Pancreas (tissue), 10 donors: ENCODE data around the gene APH1A. TPM values are rescaled to one million over a fixed set of nuclear protein-coding genes. Genes with fewer than 3 reads are reported as not detected.
"Not testable (repeated sequence)": the region's sequence is repeated elsewhere in the genome, so short reads cannot be mapped to it uniquely, and the experiment has no call there.

ENCODE experiments used
- ATAC-seq, 4 donors: fragments of 200-7000 bp; cut with Tn5 transposase; one replicate each; pipeline versions ENCODE4 v1.8.0 to v1.9.1; 2020; ENCODE audit warnings: mild to moderate bottlenecking in 4 of 4, moderate library complexity in 4 of 4
- DNase-seq, 6 donors: peaks; one replicate each; pipeline ENCODE4 v3.0.0-alpha.2; 2020
- FAIRE-seq: peaks from 2 replicates; lab custom pipeline; 2012; peaks lifted over from hg19 to GRCh38; lab: Jason Lieb, UNC
- H3K27ac ChIP-seq, 4 donors: fragments of 200-600 bp; sonication (generic); 1 replicate in 3 of 4; 2 replicates in 1 of 4; pipeline versions ENCODE4 v1.5.0 to v1.8.0; 2020
- H3K27me3 ChIP-seq, 4 donors: fragments of 200-600 bp; one replicate each; pipeline ENCODE4 v1.8.0; 2021
- H3K36me3 ChIP-seq, 3 donors: fragments of 200-600 bp; sonication (generic) in 1 of 3; one replicate each; pipeline versions ENCODE4 v1.5.0 to v1.8.0; 2020 to 2021
- H3K4me1 ChIP-seq, 3 donors: fragments of 200-600 bp; one replicate each; pipeline ENCODE4 v1.8.0; 2021
- H3K4me3 ChIP-seq, 4 donors: fragments of 200-600 bp; sonication (generic) in 2 of 4; one replicate each; pipeline versions ENCODE4 v1.5.0 to v1.8.0; 2020 to 2021
- H3K9me3 ChIP-seq, 4 donors: fragments of 200-600 bp; one replicate each; pipeline ENCODE4 v1.8.0; 2021
- WGBS, 2 donors: extraction: QIAGEN DNeasy Blood & Tissue Kit; methylation state at CpG; one replicate each; pipeline ENCODE4 v1.1.7; 2013; 5-methylcytosine and 5-hydroxymethylcytosine counted together
- intact Hi-C, 3 donors: fragments of 100-400 bp; cut with DNase I; formaldehyde crosslinking; loops; one replicate each; pipeline versions ENCODE4 v1.11.1 to v1.14.2; 2022
- polyA plus RNA-seq, 2 donors: library from polyadenylated mRNA; stranded (reverse); fragments of 200-250 nt; gene quantifications; one replicate each; pipeline ENCODE4 v1.2.3, GENCODE V29; 2013
- total RNA-seq, 6 donors: library from RNA; stranded (reverse); fragmentation: NEBNext Ultra II Directional in 4 of 6; extraction: Animal tissue kit (Norgen Biotek cat#: 25700) in 4 of 6; gene quantifications; one replicate each; pipeline versions ENCODE4 v1.2.1 to v1.2.4, GENCODE V29; 2021 to 2023
- TF ChIP-seq, protein P1 (sequence below), 4 donors: fragments of 200-600 bp; sonication (generic) in 3 of 4; IDR thresholded peaks; one replicate each; pipeline versions ENCODE4 v1.5.0 to v1.8.0; 2021; ENCODE audit warnings: antibody characterized with exemption in 4 of 4
- donor health status: healthy with polysubstance abuse.
- donor health status: DM: no; HTN: no; CAD: no; lungs with moderate emphysema.
- donor health status: DM: no; HTN: no; CAD: no.
- donor health status: control.
- donor health status: control.
- donor health status: Bipolar disorder and iron deficiency.
- donor health status: DM: yes; HTN: yes; CAD: no.
- donor health status: DM: no; HTN: no; CAD: no.
- donor health status: DM: no; HTN: no; CAD: no.
- donor health status: DM: yes; HTN: yes; CAD: no.

APH1A gene
- total and polyA plus RNA-seq, 8 donors, result 43.8 to 78.0 (median 58.3) TPM

DNA sequence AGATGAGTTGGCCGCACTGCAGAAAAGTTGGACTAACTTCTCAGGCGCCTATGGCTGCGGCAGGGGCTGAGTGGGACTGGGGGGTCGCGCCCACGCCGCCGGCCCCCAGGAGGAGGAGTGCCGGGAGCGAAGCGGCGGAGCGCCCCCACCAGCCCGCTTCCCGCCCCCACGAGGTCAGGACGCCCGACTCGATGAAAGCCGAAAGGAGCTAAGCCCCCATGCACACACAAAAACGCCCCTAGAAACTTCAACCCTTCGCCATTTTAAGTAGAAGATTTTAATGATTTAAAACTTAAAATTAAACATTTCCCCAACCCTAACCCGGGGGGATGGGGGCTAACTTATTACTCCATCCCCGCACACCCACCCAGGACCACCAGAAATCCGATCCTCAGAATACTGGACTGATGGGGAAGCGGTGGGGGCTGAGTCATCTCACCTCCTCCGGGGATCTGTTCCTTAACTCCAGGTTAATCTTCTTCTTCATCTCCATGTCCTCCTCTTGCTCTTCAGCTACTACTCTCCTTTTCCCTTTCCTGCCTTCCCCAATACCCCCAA is 33.4 kb downstream of the APH1A start:
- H3K36me3 ChIP-seq, result no peaks in the 10 kb centered on the region
- H3K27ac ChIP-seq, result peak overlapping the region; percentile 71 to 92 (median 84)
- peak in 2 of 6 donors; percentile 22 to 41 for DNase-seq
- peak; percentile 7 to 10 (median 9) for ATAC-seq
- H3K27me3 ChIP-seq, result no peaks in the 10 kb centered on the region
- peak overlapping the region; percentile 26 to 70 (median 54) for H3K4me3 ChIP-seq
- intact Hi-C loops, result no loop called here
- FAIRE-seq, result no peak
- TF ChIP-seq, protein P1, sequence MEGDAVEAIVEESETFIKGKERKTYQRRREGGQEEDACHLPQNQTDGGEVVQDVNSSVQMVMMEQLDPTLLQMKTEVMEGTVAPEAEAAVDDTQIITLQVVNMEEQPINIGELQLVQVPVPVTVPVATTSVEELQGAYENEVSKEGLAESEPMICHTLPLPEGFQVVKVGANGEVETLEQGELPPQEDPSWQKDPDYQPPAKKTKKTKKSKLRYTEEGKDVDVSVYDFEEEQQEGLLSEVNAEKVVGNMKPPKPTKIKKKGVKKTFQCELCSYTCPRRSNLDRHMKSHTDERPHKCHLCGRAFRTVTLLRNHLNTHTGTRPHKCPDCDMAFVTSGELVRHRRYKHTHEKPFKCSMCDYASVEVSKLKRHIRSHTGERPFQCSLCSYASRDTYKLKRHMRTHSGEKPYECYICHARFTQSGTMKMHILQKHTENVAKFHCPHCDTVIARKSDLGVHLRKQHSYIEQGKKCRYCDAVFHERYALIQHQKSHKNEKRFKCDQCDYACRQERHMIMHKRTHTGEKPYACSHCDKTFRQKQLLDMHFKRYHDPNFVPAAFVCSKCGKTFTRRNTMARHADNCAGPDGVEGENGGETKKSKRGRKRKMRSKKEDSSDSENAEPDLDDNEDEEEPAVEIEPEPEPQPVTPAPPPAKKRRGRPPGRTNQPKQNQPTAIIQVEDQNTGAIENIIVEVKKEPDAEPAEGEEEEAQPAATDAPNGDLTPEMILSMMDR (IDR thresholded peaks at IDR 0.05), result no peak
- H3K4me1 ChIP-seq, result peaks cover 0 to 4% (median 3%) of the 10 kb centered on the region in 3 donors
- WGBS, 2 donors, result 1% methylated on average over 22 to 27 of the region's 27 CpGs
- no peaks in the 10 kb centered on the region for H3K9me3 ChIP-seq

DNA sequence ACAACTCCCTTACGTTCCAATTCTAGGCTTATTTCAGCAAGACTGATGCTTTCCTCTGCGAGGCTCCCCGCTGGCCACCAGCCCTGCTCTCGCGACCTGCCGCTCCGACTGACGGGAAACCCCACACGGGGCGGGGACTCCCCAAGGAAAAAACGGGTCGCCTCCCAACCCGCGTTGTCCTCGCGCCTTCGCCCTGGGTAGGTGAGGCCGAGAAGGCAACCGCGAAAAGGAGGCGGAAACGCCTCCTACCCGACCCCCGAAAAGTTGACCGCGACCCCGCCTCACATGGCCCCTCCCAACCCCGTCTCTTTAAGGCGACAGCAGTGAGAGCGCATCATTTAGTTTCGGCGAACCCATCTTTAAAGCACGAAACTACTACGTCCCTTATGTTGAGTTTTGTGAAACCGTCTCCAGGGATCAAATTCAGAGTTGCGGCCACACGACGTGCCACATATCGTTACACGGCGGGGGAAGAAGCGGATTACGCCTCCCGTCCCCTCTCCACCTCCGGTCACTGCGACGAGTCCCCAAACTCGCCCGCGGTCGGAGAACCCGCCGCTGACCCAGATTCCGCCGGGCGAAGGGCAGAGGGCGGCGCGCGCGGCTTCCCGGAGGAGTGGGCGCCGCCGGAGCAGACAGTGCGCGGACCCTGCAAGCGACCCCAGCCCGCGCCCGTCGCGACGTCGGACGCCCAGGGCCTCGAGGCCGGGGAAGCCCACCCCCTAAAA is 34.1 kb downstream of the APH1A start:
- FAIRE-seq (no peak), DNase-seq (peak; percentile 69 to 85 (median 76)), ATAC-seq (peak; percentile 44 to 74 (median 62))
- Histone ChIP-seq H3K27ac (peak overlapping the region; percentile 71 to 92 (median 84)), H3K36me3 (no peaks in the 10 kb centered on the region), H3K4me1 (peaks cover 0 to 4% (median 3%) of the 10 kb centered on the region in 3 donors), H3K9me3 (no peaks in the 10 kb centered on the region), H3K27me3 (no peaks in the 10 kb centered on the region), H3K4me3 (peak overlapping the region; percentile 26 to 70 (median 54))
- intact Hi-C loops, result no loop called here
- WGBS, 2 donors, result 0 to 1% methylated on average over 75 to 78 of the region's 78 CpGs
- TF ChIP-seq, protein P1 (IDR thresholded peaks at IDR 0.05), result no peak

DNA sequence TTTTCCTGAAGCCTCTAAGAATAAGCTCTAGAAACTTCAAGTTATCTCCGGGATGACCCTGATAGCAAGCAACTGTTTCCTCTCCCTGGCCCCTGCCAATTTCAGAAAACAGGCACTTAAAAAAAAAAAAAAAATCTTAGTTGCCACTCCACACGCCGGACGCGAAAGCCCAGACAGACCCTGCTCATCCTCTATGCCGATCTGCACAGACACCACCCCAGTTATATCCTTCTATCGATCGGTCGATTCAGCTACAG is 34.6 kb downstream of the APH1A start:
- FAIRE-seq, result no peak
- Histone ChIP-seq H3K36me3 (no peaks in the 10 kb centered on the region), H3K27me3 (no peaks in the 10 kb centered on the region), H3K9me3 (no peaks in the 10 kb centered on the region), H3K4me1 (peaks cover 0 to 4% (median 3%) of the 10 kb centered on the region in 3 donors), H3K27ac (peak overlapping the region; percentile 71 to 92 (median 84)), H3K4me3 (peak overlapping the region; percentile 26 to 70 (median 54))
- peak in 1 of 6 donors; percentile 22 for DNase-seq
- TF ChIP-seq, protein P1 (IDR thresholded peaks at IDR 0.05), result no peak
- intact Hi-C loops, result no loop called here
- WGBS, 2 donors, result 0% methylated on average over 9 of the region's 9 CpGs
- ATAC-seq, result peak in 1 of 4 donors; percentile 6

DNA sequence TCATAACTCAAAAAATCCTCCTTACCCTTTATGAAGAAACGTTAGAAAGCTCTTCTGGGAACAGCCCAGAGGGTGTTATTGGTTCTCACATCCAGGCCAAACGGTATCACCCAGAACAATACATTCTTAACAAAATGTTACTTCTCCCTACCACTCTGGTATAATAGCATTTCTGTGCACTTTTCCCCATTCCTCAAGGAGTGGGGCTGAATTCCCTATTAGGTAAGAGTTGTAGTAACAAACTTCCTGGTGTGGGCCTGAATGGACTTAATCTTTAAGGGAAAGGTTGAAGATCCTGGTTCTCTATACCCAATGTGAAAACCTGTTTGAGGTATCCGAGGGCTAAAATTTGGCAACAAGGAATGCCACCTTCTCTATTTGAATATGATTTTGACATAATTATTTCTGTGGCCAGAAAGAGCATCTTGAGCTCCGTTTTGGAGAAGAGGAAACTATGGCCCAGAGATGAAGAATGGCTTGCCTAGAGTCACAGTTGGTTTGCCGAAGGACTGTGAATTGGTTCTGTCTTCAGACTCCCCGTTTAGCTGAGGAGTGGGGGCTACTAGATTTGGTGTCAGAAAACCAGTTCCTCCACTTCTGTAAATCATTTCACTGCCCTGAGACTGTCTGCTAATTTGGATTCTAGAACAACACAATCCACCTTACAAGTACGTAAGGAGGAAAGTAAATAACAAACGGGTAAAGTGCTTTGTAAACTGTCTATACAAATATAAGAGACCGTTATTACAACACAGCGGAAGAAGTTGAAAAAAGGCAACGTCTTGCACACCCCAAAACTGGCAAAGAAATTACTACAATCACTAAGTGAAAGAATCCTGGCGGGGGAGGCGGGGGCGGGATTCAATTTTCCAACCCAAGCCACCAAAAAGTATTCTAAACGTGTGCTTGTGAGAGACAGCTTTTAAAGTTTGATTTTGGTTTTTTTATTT is 35.2 kb downstream of the APH1A start:
- H3K9me3 ChIP-seq, result no peaks in the 10 kb centered on the region
- DNase-seq, result peak in 1 of 6 donors; percentile 24
- ATAC-seq, result peak; percentile 3 to 25 (median 9)
- H3K27me3 ChIP-seq, result no peaks in the 10 kb centered on the region
- intact Hi-C loops, result no loop called here
- TF ChIP-seq, protein P1 (IDR thresholded peaks at IDR 0.05), result no peak
- peak overlapping the region; percentile 71 to 92 (median 84) for H3K27ac ChIP-seq
- no peak for FAIRE-seq
- H3K4me1 ChIP-seq, result peaks cover 0 to 4% (median 3%) of the 10 kb centered on the region in 3 donors
- WGBS, 2 donors, result 8% methylated on average over 15 of the region's 15 CpGs
- H3K36me3 ChIP-seq, result no peaks in the 10 kb centered on the region
- peak overlapping the region; percentile 26 to 70 (median 54) for H3K4me3 ChIP-seq

DNA sequence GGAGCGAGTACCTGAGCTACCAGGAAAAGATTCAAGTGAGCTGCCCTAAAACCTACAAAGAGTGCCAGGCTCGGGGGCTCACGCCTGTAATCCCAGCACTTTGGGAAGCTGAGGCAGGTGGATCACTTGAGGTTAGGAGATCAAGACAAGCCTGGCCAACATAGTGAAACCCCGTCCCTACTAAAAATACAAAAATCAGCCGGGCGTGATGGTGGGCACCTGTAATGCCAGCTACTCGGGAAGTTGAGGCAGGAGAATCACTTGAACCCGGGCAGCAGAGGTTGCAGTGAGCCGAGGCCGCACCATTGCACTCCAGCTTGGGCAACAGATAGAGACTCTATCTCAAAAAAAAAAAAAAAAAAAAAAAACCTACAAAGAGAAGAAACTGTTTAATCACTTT is 35.9 kb downstream of the APH1A start:
- H3K4me3 ChIP-seq, FAIRE-seq, H3K9me3 ChIP-seq, H3K4me1 ChIP-seq, DNase-seq, H3K36me3 ChIP-seq, H3K27me3 ChIP-seq, ATAC-seq, intact Hi-C loops: not testable (repeated sequence)
- WGBS, 2 donors, result 90 to 95% methylated on average over 10 of the region's 10 CpGs
- peak overlapping the region in 2 of 4 donors; percentile 90 to 92 for H3K27ac ChIP-seq

DNA sequence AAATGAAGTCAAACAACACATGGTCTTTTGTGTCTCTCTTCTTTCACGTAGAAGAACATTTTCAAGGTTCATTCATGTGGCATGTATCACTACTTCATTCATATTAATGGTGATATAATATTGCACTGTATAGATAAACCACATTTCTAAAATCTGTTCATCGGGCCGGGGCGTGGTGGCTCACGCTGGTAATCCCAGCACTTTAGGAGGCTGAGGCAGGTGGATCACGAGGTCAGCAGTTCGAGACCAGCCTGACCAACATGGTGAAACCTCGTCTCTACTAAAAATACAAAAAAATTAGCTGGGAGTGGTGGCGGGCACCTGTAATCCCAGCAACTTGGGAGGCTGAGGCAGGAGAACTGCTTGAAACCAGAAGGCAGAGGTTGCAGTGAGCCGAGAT is 40.6 kb downstream of the APH1A start:
- H3K4me1 ChIP-seq, H3K4me3 ChIP-seq, H3K27me3 ChIP-seq, H3K27ac ChIP-seq, DNase-seq, FAIRE-seq, intact Hi-C loops, ATAC-seq, H3K9me3 ChIP-seq: not testable (repeated sequence)
- 95 to 96% methylated on average over 10 of the region's 10 CpGs for WGBS, 2 donors
- peaks cover 0 to 25% (median 0%) of the 10 kb centered on the region in 3 donors for H3K36me3 ChIP-seq
